ENCODE results near the gene FGFR3.

FGFR3 gene

GRCh38 chr4:1787411-1788077, 5.5 kb upstream of the FGFR3 start:
- Histone ChIP-seq H2AFZ (ENCODE audit: low read depth) (no peak overlapping the region), H3K4me1 (ENCODE audit: low read depth, poor library complexity, severe bottlenecking) (peaks cover 9% of the 10 kb centered on the region), H3K27ac (no peak overlapping the region), H3K4me3 (IDR thresholded peaks at IDR 0.05; ENCODE audit: insufficient read depth, low read depth, low read length) (no peak overlapping the region), H3K79me2 (ENCODE audit: insufficient read depth, low read depth) (no peaks in the 10 kb centered on the region), H3K36me3 (ENCODE audit: insufficient read depth) (no peaks in the 10 kb centered on the region), H3K27me3 (ENCODE audit: insufficient read depth, low read depth) (no peaks in the 10 kb centered on the region), H4K20me1 (ENCODE audit: insufficient read depth) (no peaks in the 10 kb centered on the region), H3K4me2 (no peak overlapping the region), H3K9ac (no peak overlapping the region)
- TF ChIP-seq CTCF (conservative IDR thresholded peaks at IDR 0.05; ENCODE audit: low read depth, low read length): no peak

- no peaks in the 10 kb centered on the region for H3K79me2 ChIP-seq (ENCODE audit: insufficient read depth, low read depth)
- no peak for TF ChIP-seq CTCF (conservative IDR thresholded peaks at IDR 0.05; ENCODE audit: low read depth, low read length)
- H3K9ac ChIP-seq: no peak overlapping the region
- H3K4me3 ChIP-seq (IDR thresholded peaks at IDR 0.05; ENCODE audit: insufficient read depth, low read depth, low read length): no peak overlapping the region
- H3K27ac ChIP-seq: no peak overlapping the region
- peaks cover 9% of the 10 kb centered on the region for H3K4me1 ChIP-seq (ENCODE audit: low read depth, poor library complexity, severe bottlenecking)
- no peaks in the 10 kb centered on the region for H4K20me1 ChIP-seq (ENCODE audit: insufficient read depth)
- no peak overlapping the region for H2AFZ ChIP-seq (ENCODE audit: low read depth)
- H3K4me2 ChIP-seq: no peak overlapping the region
- H3K36me3 ChIP-seq (ENCODE audit: insufficient read depth): no peaks in the 10 kb centered on the region
- H3K27me3 ChIP-seq (ENCODE audit: insufficient read depth, low read depth): no peaks in the 10 kb centered on the region
Measured at GRCh38 chr4:1788254-1788973, 4.7 kb upstream of the FGFR3 start.

- no peak overlapping the region for H2AFZ ChIP-seq (ENCODE audit: low read depth)
- H3K4me3 ChIP-seq (IDR thresholded peaks at IDR 0.05; ENCODE audit: insufficient read depth, low read depth, low read length): no peak overlapping the region
- TF ChIP-seq CTCF (conservative IDR thresholded peaks at IDR 0.05; ENCODE audit: low read depth, low read length): no peak
- no peaks in the 10 kb centered on the region for H3K36me3 ChIP-seq (ENCODE audit: insufficient read depth)
- H3K79me2 ChIP-seq (ENCODE audit: insufficient read depth, low read depth): no peaks in the 10 kb centered on the region
- H4K20me1 ChIP-seq (ENCODE audit: insufficient read depth): no peaks in the 10 kb centered on the region
- no peak overlapping the region for H3K9ac ChIP-seq
- H3K27ac ChIP-seq: no peak overlapping the region; the same call in 1 of the 2 replicates
- peaks cover 3% of the 10 kb centered on the region; the same call in 1 of the 2 replicates for H3K27me3 ChIP-seq (ENCODE audit: insufficient read depth, low read depth)
- peaks cover 9% of the 10 kb centered on the region for H3K4me1 ChIP-seq (ENCODE audit: low read depth, poor library complexity, severe bottlenecking)
- no peak overlapping the region; the same call in 1 of the 2 replicates for H3K4me2 ChIP-seq
Measured at GRCh38 chr4:1789552-1789951, 3.5 kb upstream of the FGFR3 start.

- Histone ChIP-seq H3K4me2 (peak overlapping the region; percentile 29; the same call in 1 of the 2 replicates), H3K36me3 (ENCODE audit: insufficient read depth) (no peaks in the 10 kb centered on the region), H2AFZ (ENCODE audit: low read depth) (no peak overlapping the region), H4K20me1 (ENCODE audit: insufficient read depth) (no peaks in the 10 kb centered on the region), H3K27me3 (ENCODE audit: insufficient read depth, low read depth) (peaks cover 3% of the 10 kb centered on the region; the same call in 1 of the 2 replicates), H3K27ac (no peak overlapping the region; the same call in 1 of the 2 replicates), H3K79me2 (ENCODE audit: insufficient read depth, low read depth) (no peaks in the 10 kb centered on the region), H3K4me1 (ENCODE audit: low read depth, poor library complexity, severe bottlenecking) (peaks cover 9% of the 10 kb centered on the region), H3K4me3 (IDR thresholded peaks at IDR 0.05; ENCODE audit: insufficient read depth, low read depth, low read length) (no peak overlapping the region), H3K9ac (no peak overlapping the region)
- no peak for TF ChIP-seq CTCF (conservative IDR thresholded peaks at IDR 0.05; ENCODE audit: low read depth, low read length)
Measured at GRCh38 chr4:1790005-1790404, 3.1 kb upstream of the FGFR3 start.
